Activated T-helper 1 cell treated with anti-CD3 and anti-CD28 coated beads, Interleukin-2, amount 50 U/mL, for 16 hours (primary cell): Measurements from ENCODE around the gene LRRIQ1.

Experiments used
- DNase-seq, 2 donors: peaks; one replicate each; pipeline ENCODE4 v3.0.0-alpha.2; 2020; ENCODE audit warnings: low read depth in 1 of 2, low spot score in 1 of 2

LRRIQ1 gene

GRCh38 chr12:85279449-85280164 lies 243.5 kb downstream of the LRRIQ1 start:
- no peak for DNase-seq

DNA sequence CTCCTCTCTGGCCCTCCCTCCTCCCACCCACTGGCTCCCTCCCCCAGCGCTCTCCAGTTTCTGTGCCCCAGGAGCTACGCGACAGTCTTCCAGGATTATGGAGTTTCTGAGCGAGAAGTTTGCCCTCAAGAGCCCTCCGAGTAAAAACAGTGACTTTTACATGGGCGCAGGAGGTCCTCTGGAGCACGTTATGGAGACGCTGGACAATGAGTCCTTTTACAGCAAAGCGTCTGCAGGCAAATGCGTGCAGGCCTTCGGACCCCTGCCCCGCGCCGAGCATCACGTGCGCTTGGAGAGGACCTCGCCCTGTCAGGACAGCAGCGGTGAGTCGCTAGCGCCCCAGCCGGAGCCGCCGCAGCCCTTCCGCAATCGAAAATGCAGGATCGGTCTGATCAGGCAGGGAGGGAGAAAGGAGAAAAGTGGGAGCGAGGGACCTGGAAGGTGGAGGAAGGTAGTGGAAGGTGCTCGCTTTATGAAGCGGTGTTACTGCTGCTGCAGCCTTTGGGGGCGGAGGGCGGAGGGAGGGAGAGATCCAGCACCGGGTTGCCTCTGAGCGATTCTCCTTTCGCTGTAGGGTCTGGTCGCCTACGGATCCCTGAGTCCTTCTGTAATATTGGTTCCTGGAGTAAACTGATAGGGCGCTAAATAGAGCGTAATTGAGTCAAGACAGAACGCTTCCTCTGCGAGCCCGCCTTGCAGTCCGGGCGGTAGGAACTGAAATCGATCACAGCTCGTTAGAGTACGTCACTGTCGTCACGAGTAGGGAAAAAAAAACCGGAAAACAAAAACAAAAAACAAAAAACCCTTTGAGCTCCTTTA lies 244.2 kb downstream of the LRRIQ1 start, which contains the start of gene ALX1:
ALX1 (plus strand) TSS at position 56 of the 819 bp plus-strand sequence; CDS start at position 98, 42 bp downstream.
- DNase-seq = no peak

DNA sequence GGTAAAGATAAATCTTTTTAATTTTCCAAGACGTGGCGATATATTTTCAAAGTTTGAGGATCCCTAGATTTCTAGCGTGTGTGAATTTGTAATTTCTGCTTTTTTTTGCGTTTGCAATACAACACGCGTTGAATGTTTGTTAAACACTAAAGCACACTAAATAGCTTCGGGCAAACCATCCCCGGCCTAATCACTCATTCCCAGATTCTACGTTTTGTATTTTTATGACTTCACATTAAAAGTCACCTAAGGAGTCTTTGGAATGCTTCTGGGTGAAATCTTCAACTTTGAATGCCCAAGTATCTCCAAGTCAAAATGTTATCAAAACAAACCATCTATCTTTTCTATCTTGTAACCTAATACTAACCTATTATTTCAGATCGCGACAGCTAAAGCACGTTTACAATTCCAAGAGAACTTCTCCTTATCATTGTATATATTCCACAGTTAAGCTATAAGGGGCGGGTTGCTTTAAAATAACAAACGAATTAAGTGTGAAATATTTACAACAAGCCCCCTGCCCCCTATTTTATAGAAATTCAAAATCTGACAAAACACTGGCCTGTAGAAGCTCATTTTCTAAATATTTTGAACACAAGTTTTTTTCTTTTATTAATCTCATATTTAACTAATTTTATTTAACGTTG lies 245.0 kb downstream of the LRRIQ1 start:
- DNase-seq = no peak

- no peak for DNase-seq
Measured at GRCh38 chr12:85281636-85282312, 245.6 kb downstream of the LRRIQ1 start.

GRCh38 chr12:85283560-85283959 lies 247.4 kb downstream of the LRRIQ1 start:
- DNase-seq = no peak
